CD4-positive, alpha-beta T cell (primary cell): ENCODE results near the gene SNX33. TPM values are rescaled to one million over a fixed set of nuclear protein-coding genes. Genes with fewer than 3 reads are reported as not detected.
"Not testable (repeated sequence)": the region's sequence is repeated elsewhere in the genome, so short reads cannot be mapped to it uniquely, and the experiment has no call there.

Experiments used
- ATAC-seq: fragments of 200-7000 bp; cut with Tn5 transposase; one replicate; pipeline ENCODE4 v1.10.0; 2022; ENCODE audit warnings: mild to moderate bottlenecking; ENCODE audit not compliant: poor library complexity
- CTCF ChIA-PET: fragments of 350-600 bp; sonication (Branson Sonifier 250); formaldehyde crosslinking; loops from one replicate; lab custom pipeline; 2021; ENCODE audit warnings: antibody characterized with exemption, inconsistent platforms; lab: Charles Lee
- POLR2A ChIA-PET: fragments of 350-600 bp; sonication (Branson Sonifier 250); formaldehyde crosslinking; loops from one replicate; lab custom pipeline; 2021; ENCODE audit warnings: antibody characterized with exemption, inconsistent platforms; lab: Charles Lee
- DNase-seq, 14 experiments: peaks; one replicate each; pipeline ENCODE4 v3.0.0-alpha.2; 2013 to 2020; ENCODE audit warnings: mixed read lengths in 2 of 14
- H3K27ac ChIP-seq, 2 donors: one replicate each; pipeline versions ENCODE4 v1.5.1 to v1.7.0; 2013; ENCODE audit warnings: low read length in 2 of 2, low read depth in 1 of 2, mild to moderate bottlenecking in 1 of 2
- H3K27me3 ChIP-seq, 2 experiments: 1 replicate in 1 of 2; 2 replicates in 1 of 2; pipeline versions ENCODE4 v1.6.1 to v1.7.0; 2013; ENCODE audit warnings: low read length in 2 of 2, control low read depth in 1 of 2, mild to moderate bottlenecking in 1 of 2, moderate library complexity in 1 of 2; ENCODE audit not compliant: insufficient read depth in 2 of 2, control insufficient read depth in 1 of 2
- H3K36me3 ChIP-seq: one replicate; pipeline ENCODE4 v1.6.1; 2013; ENCODE audit warnings: low read length, control low read depth; ENCODE audit not compliant: insufficient read depth
- H3K4me1 ChIP-seq: one replicate; pipeline ENCODE4 v1.6.1; 2013; ENCODE audit warnings: low read length, control low read depth; ENCODE audit not compliant: insufficient read depth
- H3K4me3 ChIP-seq: one replicate; pipeline ENCODE4 v1.5.1; 2013; ENCODE audit warnings: mild to moderate bottlenecking, low read length, moderate library complexity
- H3K9me3 ChIP-seq, 2 experiments: 1 replicate in 1 of 2; 2 replicates in 1 of 2; pipeline versions ENCODE4 v1.6.1 to v1.7.0; 2013; ENCODE audit warnings: low read length in 2 of 2, mild to moderate bottlenecking in 2 of 2, control low read depth in 1 of 2, moderate library complexity in 1 of 2; ENCODE audit not compliant: control insufficient read depth in 1 of 2, insufficient read depth in 1 of 2
- H3K27ac Mint-ChIP-seq: one replicate; pipeline ENCODE4 v1.8.0; 2020; ENCODE audit warnings: mixed read lengths
- H3K27me3 Mint-ChIP-seq: one replicate; pipeline ENCODE4 v1.8.0; 2021; ENCODE audit warnings: mixed read lengths
- H3K36me3 Mint-ChIP-seq: one replicate; pipeline ENCODE4 v1.8.0; 2021; ENCODE audit warnings: low read depth, mixed read lengths
- H3K4me1 Mint-ChIP-seq: one replicate; pipeline ENCODE4 v1.8.0; 2021; ENCODE audit warnings: low read depth, mixed read lengths
- H3K4me3 Mint-ChIP-seq: one replicate; pipeline ENCODE4 v1.8.0; 2020; ENCODE audit warnings: mild to moderate bottlenecking, mixed read lengths
- H3K9me3 Mint-ChIP-seq: one replicate; pipeline ENCODE4 v1.8.0; 2020; ENCODE audit warnings: mixed read lengths
- intact Hi-C, 2 experiments: fragments of 100-400 bp; cut with DNase I in 1 of 2; cut with micrococcal nuclease in 1 of 2; formaldehyde crosslinking; loops; one replicate each; pipeline versions ENCODE4 v1.15.1 to v1.9.0; 2023 to 2025; cut with DNase I, micrococcal nuclease
- total RNA-seq, 174 experiments: library from RNA in 2 of 174; stranded (reverse) in 2 of 174; gene quantifications; one replicate each; pipeline ENCODE4 v1.2.3 and lab custom pipeline; 2021 to 2026
- TF ChIP-seq, protein P1 (sequence below): fragments of 200-600 bp; IDR thresholded peaks from one replicate; pipeline ENCODE4 v1.8.0; 2022; ENCODE audit warnings: antibody characterized with exemption, mild to moderate bottlenecking

The SNX33 gene
- total RNA-seq, 2 experiments from 2014 or later = 0.59 to 0.82 TPM

DNA sequence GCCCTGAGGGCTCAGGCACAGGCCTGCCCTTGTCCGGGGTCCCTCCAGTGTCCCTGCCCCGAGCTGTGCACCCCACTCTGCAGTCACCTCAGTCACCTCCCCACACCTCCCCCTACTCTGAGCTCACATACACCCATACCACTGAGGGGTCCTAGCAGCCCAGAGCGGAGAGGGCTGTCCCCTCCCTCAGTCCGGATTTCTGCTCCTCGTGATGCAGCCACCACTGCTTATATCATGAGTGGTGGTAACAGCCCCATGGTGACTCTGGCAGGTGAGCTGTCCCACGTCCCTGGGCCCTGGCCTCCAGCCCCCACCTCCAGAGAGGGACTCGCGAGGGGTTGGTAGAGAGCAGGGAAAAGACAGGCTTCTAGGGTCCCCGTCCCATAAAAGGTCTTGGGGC, 56.9 kb downstream of the SNX33 start:
- Histone ChIP-seq H3K4me3 (no peak overlapping the region), H3K27me3 (no peaks in the 10 kb centered on the region), H3K27ac (no peak overlapping the region), H3K4me1 (peaks cover 4% of the 10 kb centered on the region), H3K9me3 (no peaks in the 10 kb centered on the region), H3K36me3 (no peaks in the 10 kb centered on the region)
- CTCF ChIA-PET = no interaction called here
- no peaks in the 10 kb centered on the region for H3K27me3 Mint-ChIP-seq
- POLR2A ChIA-PET = no interaction called here
- H3K4me1 Mint-ChIP-seq = no peaks in the 10 kb centered on the region
- DNase-seq (no peak), ATAC-seq (no peak)
- no peaks in the 10 kb centered on the region for H3K9me3 Mint-ChIP-seq
- intact Hi-C loops = no loop called here
- H3K36me3 Mint-ChIP-seq = no peaks in the 10 kb centered on the region
- H3K4me3 Mint-ChIP-seq = no peak overlapping the region
- H3K27ac Mint-ChIP-seq = no peak overlapping the region
- TF ChIP-seq, protein P1, sequence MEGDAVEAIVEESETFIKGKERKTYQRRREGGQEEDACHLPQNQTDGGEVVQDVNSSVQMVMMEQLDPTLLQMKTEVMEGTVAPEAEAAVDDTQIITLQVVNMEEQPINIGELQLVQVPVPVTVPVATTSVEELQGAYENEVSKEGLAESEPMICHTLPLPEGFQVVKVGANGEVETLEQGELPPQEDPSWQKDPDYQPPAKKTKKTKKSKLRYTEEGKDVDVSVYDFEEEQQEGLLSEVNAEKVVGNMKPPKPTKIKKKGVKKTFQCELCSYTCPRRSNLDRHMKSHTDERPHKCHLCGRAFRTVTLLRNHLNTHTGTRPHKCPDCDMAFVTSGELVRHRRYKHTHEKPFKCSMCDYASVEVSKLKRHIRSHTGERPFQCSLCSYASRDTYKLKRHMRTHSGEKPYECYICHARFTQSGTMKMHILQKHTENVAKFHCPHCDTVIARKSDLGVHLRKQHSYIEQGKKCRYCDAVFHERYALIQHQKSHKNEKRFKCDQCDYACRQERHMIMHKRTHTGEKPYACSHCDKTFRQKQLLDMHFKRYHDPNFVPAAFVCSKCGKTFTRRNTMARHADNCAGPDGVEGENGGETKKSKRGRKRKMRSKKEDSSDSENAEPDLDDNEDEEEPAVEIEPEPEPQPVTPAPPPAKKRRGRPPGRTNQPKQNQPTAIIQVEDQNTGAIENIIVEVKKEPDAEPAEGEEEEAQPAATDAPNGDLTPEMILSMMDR = no peak

DNA sequence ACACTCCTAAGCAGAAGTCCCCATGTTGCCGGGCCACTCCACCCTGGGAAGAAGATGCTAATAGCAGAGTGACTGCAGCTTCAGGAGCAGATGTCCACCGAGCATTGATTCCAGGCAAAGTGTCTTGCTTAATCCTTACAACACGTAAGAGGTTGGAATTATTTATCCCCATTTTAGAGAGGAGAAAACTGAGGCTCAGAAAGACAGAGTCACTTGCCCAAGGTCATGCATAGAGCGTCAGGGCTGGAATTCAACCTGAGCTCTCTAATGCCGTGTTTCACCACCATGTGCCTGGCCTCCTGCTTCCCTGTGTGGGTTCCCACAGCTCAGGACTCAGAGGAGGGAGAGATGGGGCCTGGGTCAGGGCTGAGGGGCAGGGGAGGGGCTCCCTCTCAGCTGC, 57.7 kb downstream of the SNX33 start:
- H3K4me1 ChIP-seq, H3K4me1 Mint-ChIP-seq, POLR2A ChIA-PET, H3K9me3 ChIP-seq, H3K27me3 Mint-ChIP-seq, H3K9me3 Mint-ChIP-seq, H3K27ac Mint-ChIP-seq, H3K36me3 ChIP-seq, ATAC-seq, H3K4me3 Mint-ChIP-seq, intact Hi-C loops, H3K27ac ChIP-seq, H3K36me3 Mint-ChIP-seq, H3K27me3 ChIP-seq, DNase-seq, H3K4me3 ChIP-seq: not testable (repeated sequence)
- CTCF ChIA-PET = interaction anchor here (0.5 kb wide), 1 partner anchor 187 kb away, joined by 3 read pairs; no protein-coding TSS in a partner anchor

DNA sequence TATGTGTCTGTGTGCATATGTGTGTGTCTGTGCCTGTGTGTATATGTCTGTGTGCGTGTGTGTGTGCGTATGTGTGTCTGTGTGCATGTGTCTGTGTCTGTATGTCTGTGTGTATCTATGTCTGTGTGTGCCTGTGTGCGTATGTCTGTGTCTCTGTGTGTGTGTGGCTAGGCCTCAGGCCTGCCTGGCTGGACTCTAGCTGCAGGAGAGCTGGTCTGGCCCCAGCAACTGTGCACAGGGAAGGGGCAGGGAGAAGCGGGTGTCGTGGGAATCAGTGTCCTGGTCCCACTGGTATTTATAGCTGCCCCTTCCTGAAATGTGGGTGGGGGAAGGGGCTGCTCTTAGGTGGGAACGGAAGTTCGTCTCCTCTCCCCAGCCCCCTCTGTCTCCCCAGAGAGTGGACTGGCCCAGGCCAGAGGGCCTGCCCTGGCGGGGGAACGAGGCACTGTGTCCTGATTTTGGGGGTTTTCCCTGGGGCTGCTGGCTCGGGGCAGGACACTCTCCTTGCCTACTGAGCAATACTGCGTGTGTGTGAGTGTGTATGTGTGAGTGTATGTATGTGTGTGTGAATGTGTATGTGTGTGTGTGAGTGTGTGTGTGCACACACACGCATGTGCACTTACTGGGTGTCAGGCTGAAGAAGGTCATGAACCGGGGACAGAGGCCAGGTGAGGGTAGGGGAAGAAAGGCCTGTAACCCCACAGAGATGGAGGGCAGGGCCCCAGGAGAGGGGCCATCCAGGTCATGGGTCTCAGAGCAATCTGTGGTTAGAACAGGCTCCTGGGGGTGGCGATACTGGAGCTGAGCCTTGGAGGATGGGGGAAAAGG, 58.4 kb downstream of the SNX33 start:
- H3K9me3 ChIP-seq = no peaks in the 10 kb centered on the region
- CTCF ChIA-PET = interaction anchor here (0.5 kb wide), 1 partner anchor 188 kb away, joined by 3 read pairs; no protein-coding TSS in a partner anchor
- no peak overlapping the region for H3K27ac ChIP-seq
- DNase-seq (no peak), ATAC-seq (no peak)
- TF ChIP-seq, protein P1 = no peak
- H3K4me1 ChIP-seq = no peaks in the 10 kb centered on the region
- Mint-ChIP-seq H3K27me3 (no peaks in the 10 kb centered on the region), H3K9me3 (no peaks in the 10 kb centered on the region), H3K4me3 (no peak overlapping the region), H3K27ac (no peak overlapping the region), H3K4me1 (no peaks in the 10 kb centered on the region), H3K36me3 (no peaks in the 10 kb centered on the region)
- no peaks in the 10 kb centered on the region for H3K36me3 ChIP-seq
- intact Hi-C loops = no loop called here
- POLR2A ChIA-PET = no interaction called here
- H3K27me3 ChIP-seq = no peaks in the 10 kb centered on the region
- H3K4me3 ChIP-seq = no peak overlapping the region

DNA sequence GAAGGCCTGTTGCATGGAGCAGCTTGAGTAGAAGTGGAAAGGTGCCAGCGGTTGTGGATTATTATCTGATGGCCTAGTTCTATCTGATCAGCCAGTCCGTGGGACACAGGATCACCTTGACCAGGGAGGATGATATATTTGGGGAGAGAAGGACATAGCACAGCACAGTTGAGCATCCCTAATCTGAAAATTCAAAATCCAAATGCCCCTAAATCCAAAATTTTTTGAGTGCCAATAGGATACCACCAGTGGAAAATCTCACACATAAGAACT, 58.9 kb downstream of the SNX33 start:
- no peak for DNase-seq
- H3K9me3 Mint-ChIP-seq = no peaks in the 10 kb centered on the region
- H3K27ac Mint-ChIP-seq = no peak overlapping the region
- Histone ChIP-seq H3K27me3 (no peaks in the 10 kb centered on the region), H3K4me3 (no peak overlapping the region), H3K27ac (no peak overlapping the region), H3K36me3 (no peaks in the 10 kb centered on the region), H3K9me3 (no peaks in the 10 kb centered on the region), H3K4me1 (no peaks in the 10 kb centered on the region)
- no peak for ATAC-seq
- ChIA-PET POLR2A (no interaction called here), CTCF (no interaction called here)
- peaks cover 3% of the 10 kb centered on the region for H3K27me3 Mint-ChIP-seq
- intact Hi-C loops = no loop called here
- no peaks in the 10 kb centered on the region for H3K36me3 Mint-ChIP-seq
- TF ChIP-seq, protein P1 = no peak
- no peak overlapping the region for H3K4me3 Mint-ChIP-seq
- no peaks in the 10 kb centered on the region for H3K4me1 Mint-ChIP-seq

DNA sequence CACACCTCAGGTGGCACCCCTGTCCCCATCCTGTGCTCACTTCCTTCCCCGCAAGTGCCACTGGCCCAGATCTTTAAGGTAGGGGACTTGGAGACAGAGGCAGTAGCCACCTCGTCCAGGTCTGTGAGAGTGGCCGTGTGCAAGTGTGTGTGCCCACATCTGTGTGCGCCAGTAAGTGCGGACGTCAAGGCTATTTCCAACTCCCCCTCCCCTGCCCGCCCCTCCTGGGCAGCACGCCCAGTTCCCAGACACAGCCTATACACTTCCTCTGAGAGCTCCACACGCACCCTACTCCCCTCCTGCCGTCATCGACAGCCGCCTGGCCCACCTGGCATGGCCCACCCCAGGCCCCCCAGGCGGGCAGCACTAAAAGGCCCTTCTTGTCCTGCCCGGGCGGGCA, 61.7 kb downstream of the SNX33 start:
- H3K4me3 Mint-ChIP-seq, H3K36me3 ChIP-seq, H3K36me3 Mint-ChIP-seq, H3K4me3 ChIP-seq, ATAC-seq, H3K9me3 ChIP-seq, DNase-seq, intact Hi-C loops, H3K4me1 Mint-ChIP-seq, H3K27ac Mint-ChIP-seq, H3K27ac ChIP-seq, H3K9me3 Mint-ChIP-seq, CTCF ChIA-PET, H3K4me1 ChIP-seq, POLR2A ChIA-PET: not testable (repeated sequence)
- H3K27me3 Mint-ChIP-seq = peaks cover 15% of the 10 kb centered on the region
- H3K27me3 ChIP-seq = peaks cover 13 to 20% of the 10 kb centered on the region in 2 experiments
